Measurements from ENCODE around the gene NUMBL. TPM values are rescaled to one million over a fixed set of nuclear protein-coding genes. Genes with fewer than 3 reads are reported as not detected.

NUMBL gene
- total RNA-seq (100 to 1,000 TPM in 2 of 5 donors, 10 to 100 TPM in 3; 14.7 to 254 (median 31.6) TPM), polyA plus RNA-seq (10 to 100 TPM; 10.1 to 12.9 (median 11.6) TPM)
- long read RNA-seq, donor 1, partial matches to known transcripts: 0 of 1 reads
- long read RNA-seq, donor 1, other reads (novel, unspliced or antisense): 0 of 1 reads
- long read RNA-seq, donor 2, partial matches to known transcripts: 0 of 4 reads
- long read RNA-seq, donor 2, other reads (novel, unspliced or antisense): 0 of 4 reads
- long read RNA-seq, donor 3, partial matches to known transcripts: 0 of 3 reads
- long read RNA-seq, donor 3, other reads (novel, unspliced or antisense): 0 of 3 reads
- long read RNA-seq, donor 4: 0 reads
- long read RNA-seq, donor 5, partial matches to known transcripts: 0 of 4 reads
- long read RNA-seq, donor 5, other reads (novel, unspliced or antisense): 0 of 4 reads
- long read RNA-seq, donor 6, transcript NUMBL-201 (10 exons, 3,561 nt): major isoform, 6 of 7 reads
- long read RNA-seq, donor 6, partial matches to known transcripts: 0 of 7 reads
- long read RNA-seq, donor 6, other reads (novel, unspliced or antisense): 0 of 7 reads
- long read RNA-seq, donor 7, partial matches to known transcripts: 37 of 39 reads
- long read RNA-seq, donor 7, other reads (novel, unspliced or antisense): 0 of 39 reads
- long read RNA-seq, donor 8, partial matches to known transcripts: 0 of 2 reads
- long read RNA-seq, donor 8, other reads (novel, unspliced or antisense): 0 of 2 reads
- long read RNA-seq, donor 9, partial matches to known transcripts: 8 of 11 reads
- long read RNA-seq, donor 9, other reads (novel, unspliced or antisense): 0 of 11 reads
- long read RNA-seq, donor 10, partial matches to known transcripts: 0 of 1 reads
- long read RNA-seq, donor 10, other reads (novel, unspliced or antisense): 0 of 1 reads

- WGBS, 5 donors: 4 to 16% (median 4%) methylated on average over 8 to 49 of the region's 50 CpGs
- no peak for DNase-seq
- TF ChIP-seq EP300 (IDR thresholded peaks at IDR 0.05) (no peak), POLR2AphosphoS5 (IDR thresholded peaks at IDR 0.05) (no peak), POLR2A (IDR thresholded peaks at IDR 0.05) (no peak)
- TF ChIP-seq, protein P1, sequence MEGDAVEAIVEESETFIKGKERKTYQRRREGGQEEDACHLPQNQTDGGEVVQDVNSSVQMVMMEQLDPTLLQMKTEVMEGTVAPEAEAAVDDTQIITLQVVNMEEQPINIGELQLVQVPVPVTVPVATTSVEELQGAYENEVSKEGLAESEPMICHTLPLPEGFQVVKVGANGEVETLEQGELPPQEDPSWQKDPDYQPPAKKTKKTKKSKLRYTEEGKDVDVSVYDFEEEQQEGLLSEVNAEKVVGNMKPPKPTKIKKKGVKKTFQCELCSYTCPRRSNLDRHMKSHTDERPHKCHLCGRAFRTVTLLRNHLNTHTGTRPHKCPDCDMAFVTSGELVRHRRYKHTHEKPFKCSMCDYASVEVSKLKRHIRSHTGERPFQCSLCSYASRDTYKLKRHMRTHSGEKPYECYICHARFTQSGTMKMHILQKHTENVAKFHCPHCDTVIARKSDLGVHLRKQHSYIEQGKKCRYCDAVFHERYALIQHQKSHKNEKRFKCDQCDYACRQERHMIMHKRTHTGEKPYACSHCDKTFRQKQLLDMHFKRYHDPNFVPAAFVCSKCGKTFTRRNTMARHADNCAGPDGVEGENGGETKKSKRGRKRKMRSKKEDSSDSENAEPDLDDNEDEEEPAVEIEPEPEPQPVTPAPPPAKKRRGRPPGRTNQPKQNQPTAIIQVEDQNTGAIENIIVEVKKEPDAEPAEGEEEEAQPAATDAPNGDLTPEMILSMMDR (IDR thresholded peaks at IDR 0.05): no peak
- Histone ChIP-seq H3K27ac (peak within 1 kb of the TSS; percentile 73 to 93 (median 87)), H3K4me1 (peaks cover 25 to 51% (median 38%) of the 10 kb centered on the region in 4 donors), H3K4me3 (peak within 1 kb of the TSS; percentile 59 to 74 (median 69)), H3K36me3 (peaks cover 14 to 55% (median 53%) of the 10 kb centered on the region in 4 donors), H3K27me3 (no peaks in the 10 kb centered on the region), H3K9me3 (no peaks in the 10 kb centered on the region)
- intact Hi-C loops (cut with DNase I; ENCODE audit: low total_unique reads): no loop called here
These were observed at the start of gene NUMBL for GRCh38 chr19:40690050-40690692. Gene NUMBL (minus strand): TSS chr19:40690651. CDS start chr19:40690483, 168 bp downstream.

DNA sequence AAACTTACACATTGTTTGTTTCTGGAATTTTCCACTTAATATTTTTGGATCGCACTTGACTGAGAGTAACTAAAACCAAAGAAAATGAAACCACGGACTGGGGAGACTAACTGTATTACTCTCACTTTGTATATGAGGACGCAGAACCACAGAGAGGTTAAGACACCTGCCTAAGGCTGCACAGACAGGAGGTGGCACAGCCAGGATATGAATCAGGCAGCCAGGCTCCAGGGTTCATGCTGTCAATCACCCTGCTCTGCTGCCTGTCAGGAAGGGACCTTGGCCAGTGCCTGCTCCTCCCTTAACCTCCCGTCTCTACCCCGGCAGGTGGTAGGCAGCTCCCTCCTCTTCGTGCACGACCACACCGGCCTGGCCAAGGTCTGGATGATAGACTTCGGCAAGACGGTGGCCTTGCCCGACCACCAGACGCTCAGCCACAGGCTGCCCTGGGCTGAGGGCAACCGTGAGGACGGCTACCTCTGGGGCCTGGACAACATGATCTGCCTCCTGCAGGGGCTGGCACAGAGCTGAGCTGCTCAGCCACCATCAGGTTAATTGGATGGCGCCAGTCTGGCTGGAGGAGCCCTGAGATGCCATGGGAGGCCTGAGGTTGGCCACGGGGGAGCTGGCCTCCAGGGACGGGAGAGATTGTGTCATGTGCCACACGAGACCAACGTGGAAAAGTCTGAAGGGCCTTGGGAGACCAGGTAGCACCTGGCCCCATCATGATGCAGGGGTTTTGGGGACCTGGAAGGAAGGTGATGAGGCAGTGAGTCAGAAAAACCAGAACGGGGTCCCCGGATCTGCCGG lies 48.8 kb upstream of the NUMBL start:
- DNase-seq: no peak
- H3K4me3 ChIP-seq: no peak overlapping the region
- no peak for TF ChIP-seq EP300 (IDR thresholded peaks at IDR 0.05)
- TF ChIP-seq POLR2A (IDR thresholded peaks at IDR 0.05): no peak
- TF ChIP-seq, protein P1 (IDR thresholded peaks at IDR 0.05): no peak
- intact Hi-C loops (cut with DNase I; ENCODE audit: low total_unique reads): no loop called here
- H3K9me3 ChIP-seq: no peaks in the 10 kb centered on the region
- peaks cover 39 to 86% (median 75%) of the 10 kb centered on the region in 4 donors for H3K36me3 ChIP-seq
- H3K27ac ChIP-seq: peak overlapping the region in 2 of 5 donors; percentile 42 to 62
- H3K4me1 ChIP-seq: peaks cover 0 to 25% (median 16%) of the 10 kb centered on the region in 4 donors
- WGBS, 5 donors: 78 to 85% (median 83%) methylated on average over 13 to 22 of the region's 22 CpGs
- H3K27me3 ChIP-seq: no peaks in the 10 kb centered on the region

DNA sequence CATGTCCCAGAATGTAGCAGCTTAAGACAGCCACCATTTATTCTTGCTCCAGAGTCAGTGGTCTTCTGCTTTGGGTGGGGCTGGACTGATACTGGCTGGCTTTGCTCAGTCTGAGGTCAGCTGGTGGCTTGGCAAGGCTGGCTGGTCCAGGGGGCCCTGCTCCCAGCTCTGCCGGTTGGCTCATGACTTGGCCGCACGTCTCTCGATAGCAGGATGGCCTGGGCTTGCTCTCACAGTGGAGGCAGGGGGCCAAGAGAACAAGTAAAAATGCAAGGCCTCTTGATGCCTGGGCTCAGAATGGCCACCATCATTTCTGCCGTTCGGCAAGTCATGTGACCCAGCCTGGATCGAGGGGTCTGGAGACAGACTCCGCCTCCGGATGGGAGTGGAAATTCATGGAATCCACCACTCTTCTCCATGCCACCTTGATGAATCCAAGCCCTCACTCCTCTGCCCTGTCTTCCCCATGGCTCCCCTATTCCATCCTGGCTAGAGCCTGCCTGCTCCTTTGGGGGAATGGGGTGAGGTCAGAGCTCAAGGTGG lies 46.7 kb upstream of the NUMBL start:
- no peak for TF ChIP-seq EP300 (IDR thresholded peaks at IDR 0.05)
- TF ChIP-seq POLR2A (IDR thresholded peaks at IDR 0.05): no peak
- no peak for TF ChIP-seq POLR2AphosphoS5 (IDR thresholded peaks at IDR 0.05)
- TF ChIP-seq, protein P1 (IDR thresholded peaks at IDR 0.05): no peak
- no peak for DNase-seq
- WGBS, 5 donors: 84 to 93% (median 86%) methylated on average over 9 of the region's 9 CpGs
- Histone ChIP-seq H3K36me3 (peaks cover 58 to 93% (median 91%) of the 10 kb centered on the region in 4 donors), H3K4me3 (no peak overlapping the region), H3K9me3 (no peaks in the 10 kb centered on the region), H3K27me3 (no peaks in the 10 kb centered on the region), H3K4me1 (peaks cover 0 to 25% (median 16%) of the 10 kb centered on the region in 4 donors), H3K27ac (peak overlapping the region in 2 of 5 donors; percentile 4 to 37)
- intact Hi-C loops (cut with DNase I; ENCODE audit: low total_unique reads): no loop called here
